SK-N-MC (cell line): ENCODE results near the gene CAPN5.
"Not testable (repeated sequence)": the region's sequence is repeated elsewhere in the genome, so short reads cannot be mapped to it uniquely, and the experiment has no call there.

Experiments used
- EZH2 ChIP-seq: fragments of 200-600 bp; sonication (generic); IDR thresholded peaks from one replicate; pipeline ENCODE4 v1.6.1; 2017; ENCODE audit warnings: antibody characterized with exemption
- FOXP2 ChIP-seq: optimal IDR thresholded peaks from 2 replicates; pipeline ENCODE3; 2011; ENCODE audit warnings: mild to moderate bottlenecking, moderate library complexity; ENCODE audit not compliant: insufficient read depth; ENCODE audit errors: extremely low read length, control extremely low read depth
- POLR2AphosphoS5 ChIP-seq: IDR thresholded peaks from 2 replicates; pipeline ENCODE4 v1.6.1; 2012; ENCODE audit warnings: mild to moderate bottlenecking, low read depth, low read length, borderline replicate concordance

GRCh38 chr11:77061258-77061657, 5.5 kb upstream of the CAPN5 start:
- not testable (repeated sequence) for TF ChIP-seq POLR2AphosphoS5, EZH2, FOXP2
